Measurements from ENCODE around the gene KLK5.

- TF ChIP-seq, protein P1, sequence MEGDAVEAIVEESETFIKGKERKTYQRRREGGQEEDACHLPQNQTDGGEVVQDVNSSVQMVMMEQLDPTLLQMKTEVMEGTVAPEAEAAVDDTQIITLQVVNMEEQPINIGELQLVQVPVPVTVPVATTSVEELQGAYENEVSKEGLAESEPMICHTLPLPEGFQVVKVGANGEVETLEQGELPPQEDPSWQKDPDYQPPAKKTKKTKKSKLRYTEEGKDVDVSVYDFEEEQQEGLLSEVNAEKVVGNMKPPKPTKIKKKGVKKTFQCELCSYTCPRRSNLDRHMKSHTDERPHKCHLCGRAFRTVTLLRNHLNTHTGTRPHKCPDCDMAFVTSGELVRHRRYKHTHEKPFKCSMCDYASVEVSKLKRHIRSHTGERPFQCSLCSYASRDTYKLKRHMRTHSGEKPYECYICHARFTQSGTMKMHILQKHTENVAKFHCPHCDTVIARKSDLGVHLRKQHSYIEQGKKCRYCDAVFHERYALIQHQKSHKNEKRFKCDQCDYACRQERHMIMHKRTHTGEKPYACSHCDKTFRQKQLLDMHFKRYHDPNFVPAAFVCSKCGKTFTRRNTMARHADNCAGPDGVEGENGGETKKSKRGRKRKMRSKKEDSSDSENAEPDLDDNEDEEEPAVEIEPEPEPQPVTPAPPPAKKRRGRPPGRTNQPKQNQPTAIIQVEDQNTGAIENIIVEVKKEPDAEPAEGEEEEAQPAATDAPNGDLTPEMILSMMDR (IDR thresholded peaks at IDR 0.05), result no peak
- TF ChIP-seq TFCP2L1 (CRISPR knock-in tag; IDR thresholded peaks at IDR 0.05), result no peak
- no peak for TF ChIP-seq RFX5 (IDR thresholded peaks at IDR 0.05)
- TF ChIP-seq SREBF2 (IDR thresholded peaks at IDR 0.05), result no peak
- TF ChIP-seq POLR2A (IDR thresholded peaks at IDR 0.05; ENCODE audit: low read length), result no peak
- TF ChIP-seq JUNB (IDR thresholded peaks at IDR 0.05), result no peak
- no peak for TF ChIP-seq ZFP36 (IDR thresholded peaks at IDR 0.05; ENCODE audit: borderline replicate concordance, partially characterized antibody)
- TF ChIP-seq HEYL (CRISPR knock-in tag; IDR thresholded peaks at IDR 0.05), result no peak
- TF ChIP-seq MAFK (IDR thresholded peaks at IDR 0.05; ENCODE audit: partially characterized antibody), result no peak
- TF ChIP-seq, protein P2, sequence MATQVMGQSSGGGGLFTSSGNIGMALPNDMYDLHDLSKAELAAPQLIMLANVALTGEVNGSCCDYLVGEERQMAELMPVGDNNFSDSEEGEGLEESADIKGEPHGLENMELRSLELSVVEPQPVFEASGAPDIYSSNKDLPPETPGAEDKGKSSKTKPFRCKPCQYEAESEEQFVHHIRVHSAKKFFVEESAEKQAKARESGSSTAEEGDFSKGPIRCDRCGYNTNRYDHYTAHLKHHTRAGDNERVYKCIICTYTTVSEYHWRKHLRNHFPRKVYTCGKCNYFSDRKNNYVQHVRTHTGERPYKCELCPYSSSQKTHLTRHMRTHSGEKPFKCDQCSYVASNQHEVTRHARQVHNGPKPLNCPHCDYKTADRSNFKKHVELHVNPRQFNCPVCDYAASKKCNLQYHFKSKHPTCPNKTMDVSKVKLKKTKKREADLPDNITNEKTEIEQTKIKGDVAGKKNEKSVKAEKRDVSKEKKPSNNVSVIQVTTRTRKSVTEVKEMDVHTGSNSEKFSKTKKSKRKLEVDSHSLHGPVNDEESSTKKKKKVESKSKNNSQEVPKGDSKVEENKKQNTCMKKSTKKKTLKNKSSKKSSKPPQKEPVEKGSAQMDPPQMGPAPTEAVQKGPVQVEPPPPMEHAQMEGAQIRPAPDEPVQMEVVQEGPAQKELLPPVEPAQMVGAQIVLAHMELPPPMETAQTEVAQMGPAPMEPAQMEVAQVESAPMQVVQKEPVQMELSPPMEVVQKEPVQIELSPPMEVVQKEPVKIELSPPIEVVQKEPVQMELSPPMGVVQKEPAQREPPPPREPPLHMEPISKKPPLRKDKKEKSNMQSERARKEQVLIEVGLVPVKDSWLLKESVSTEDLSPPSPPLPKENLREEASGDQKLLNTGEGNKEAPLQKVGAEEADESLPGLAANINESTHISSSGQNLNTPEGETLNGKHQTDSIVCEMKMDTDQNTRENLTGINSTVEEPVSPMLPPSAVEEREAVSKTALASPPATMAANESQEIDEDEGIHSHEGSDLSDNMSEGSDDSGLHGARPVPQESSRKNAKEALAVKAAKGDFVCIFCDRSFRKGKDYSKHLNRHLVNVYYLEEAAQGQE (IDR thresholded peaks at IDR 0.05), result no peak
Measured at GRCh38 chr19:51002089-51002532, 49.3 kb upstream of the KLK5 start.
